Ammon's horn (tissue), 1 donor: ENCODE measurements around the gene CHAC1.

ENCODE experiments used
- DNase-seq: peaks from one replicate; pipeline ENCODE4 v3.0.0-alpha.2; 2016; ENCODE audit warnings: low spot score

Gene CHAC1

GRCh38 chr15:40923551-40923950 lies 29.7 kb upstream of the CHAC1 start:
- no peak for DNase-seq

- no peak for DNase-seq
Measured at GRCh38 chr15:40925495-40925862, 27.8 kb upstream of the CHAC1 start.

- DNase-seq, result peak; percentile 72
Measured at GRCh38 chr15:40925863-40926658, 27.2 kb upstream of the CHAC1 start.

GRCh38 chr15:40926659-40927494 lies 26.4 kb upstream of the CHAC1 start:
- no peak for DNase-seq

- DNase-seq, result no peak
Measured at GRCh38 chr15:40927495-40927872, 25.8 kb upstream of the CHAC1 start.

GRCh38 chr15:40927873-40928806 lies 25.1 kb upstream of the CHAC1 start:
- DNase-seq, result no peak

GRCh38 chr15:40928821-40929659 lies 24.2 kb upstream of the CHAC1 start, which contains the start of gene DLL4:
DLL4 (plus strand) TSS chr15:40929340; CDS start chr15:40929669, 329 bp downstream.
- no peak for DNase-seq

GRCh38 chr15:40929660-40930429 lies 23.4 kb upstream of the CHAC1 start:
- no peak for DNase-seq

GRCh38 chr15:40930430-40931299 lies 22.6 kb upstream of the CHAC1 start:
- DNase-seq, result no peak

GRCh38 chr15:40931300-40932142 lies 21.8 kb upstream of the CHAC1 start:
- DNase-seq, result no peak

- no peak for DNase-seq
Measured at GRCh38 chr15:40932156-40932555, 21.1 kb upstream of the CHAC1 start.

GRCh38 chr15:40932649-40933516 lies 20.4 kb upstream of the CHAC1 start:
- DNase-seq, result no peak

- DNase-seq, result no peak
Measured at GRCh38 chr15:40933517-40933902, 19.8 kb upstream of the CHAC1 start.

- DNase-seq, result no peak
Measured at GRCh38 chr15:40934457-40934856, 18.8 kb upstream of the CHAC1 start.

- no peak for DNase-seq
Measured at GRCh38 chr15:40936234-40936708, 17.0 kb upstream of the CHAC1 start.

- no peak for DNase-seq
Measured at GRCh38 chr15:40936709-40937666, 16.3 kb upstream of the CHAC1 start.
